Measurements from ENCODE around the gene TTLL8.

DNA sequence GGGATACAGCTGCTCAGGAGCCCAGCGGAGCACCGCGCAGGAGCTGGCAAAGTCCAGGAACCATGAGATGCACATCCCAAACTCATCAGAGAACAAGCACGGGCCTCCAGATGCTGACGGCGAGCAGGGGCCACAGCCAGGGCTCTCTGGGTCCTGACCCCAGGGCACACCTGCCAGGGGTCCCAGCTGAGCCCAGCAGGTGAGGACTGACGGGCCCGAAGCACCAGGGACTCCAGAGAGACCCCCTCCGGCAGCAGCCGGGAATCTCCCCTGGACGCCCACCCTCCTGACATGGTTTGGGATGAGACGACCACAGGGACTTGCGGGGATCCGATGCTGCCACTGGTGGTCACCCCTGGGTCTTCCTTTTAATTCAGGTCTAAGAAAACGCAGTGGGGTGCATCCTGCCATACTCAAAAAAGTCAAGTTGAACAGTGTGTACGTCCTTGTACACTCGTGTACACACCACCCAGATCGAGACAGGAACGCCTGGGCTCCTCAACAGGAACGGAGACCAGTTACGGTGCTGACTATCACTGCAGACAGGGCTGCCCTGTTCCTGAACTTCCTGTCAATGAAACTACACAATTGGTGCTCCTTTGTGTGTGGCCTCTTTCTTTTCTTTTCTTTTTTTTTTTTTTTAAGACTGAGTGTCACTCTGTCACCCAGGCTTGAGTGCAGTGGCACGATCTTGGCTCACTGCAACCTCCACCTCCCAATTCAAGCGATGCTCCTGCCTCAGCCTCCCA lies 21.9 kb downstream of the TTLL8 start:
- TF ChIP-seq, protein P1, sequence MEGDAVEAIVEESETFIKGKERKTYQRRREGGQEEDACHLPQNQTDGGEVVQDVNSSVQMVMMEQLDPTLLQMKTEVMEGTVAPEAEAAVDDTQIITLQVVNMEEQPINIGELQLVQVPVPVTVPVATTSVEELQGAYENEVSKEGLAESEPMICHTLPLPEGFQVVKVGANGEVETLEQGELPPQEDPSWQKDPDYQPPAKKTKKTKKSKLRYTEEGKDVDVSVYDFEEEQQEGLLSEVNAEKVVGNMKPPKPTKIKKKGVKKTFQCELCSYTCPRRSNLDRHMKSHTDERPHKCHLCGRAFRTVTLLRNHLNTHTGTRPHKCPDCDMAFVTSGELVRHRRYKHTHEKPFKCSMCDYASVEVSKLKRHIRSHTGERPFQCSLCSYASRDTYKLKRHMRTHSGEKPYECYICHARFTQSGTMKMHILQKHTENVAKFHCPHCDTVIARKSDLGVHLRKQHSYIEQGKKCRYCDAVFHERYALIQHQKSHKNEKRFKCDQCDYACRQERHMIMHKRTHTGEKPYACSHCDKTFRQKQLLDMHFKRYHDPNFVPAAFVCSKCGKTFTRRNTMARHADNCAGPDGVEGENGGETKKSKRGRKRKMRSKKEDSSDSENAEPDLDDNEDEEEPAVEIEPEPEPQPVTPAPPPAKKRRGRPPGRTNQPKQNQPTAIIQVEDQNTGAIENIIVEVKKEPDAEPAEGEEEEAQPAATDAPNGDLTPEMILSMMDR (IDR thresholded peaks at IDR 0.05): no peak
- TF ChIP-seq POLR2AphosphoS5 (IDR thresholded peaks at IDR 0.05): no peak
